GM10248 (cell line): ENCODE results near the gene PKDCC.

ENCODE experiments used
- CTCF ChIA-PET: fragments of 300-600 bp; sonication (Branson Sonifier 250); formaldehyde crosslinking; extraction: SDS; loops from one replicate; lab custom pipeline; 2021; ENCODE audit warnings: antibody characterized with exemption; lab: Yijun Ruan, JAX
- POLR2A ChIA-PET: fragments of 350-650 bp; sonication (Branson Sonifier 250); formaldehyde crosslinking; extraction: SDS; loops from one replicate; lab custom pipeline; 2020; ENCODE audit warnings: antibody characterized with exemption; lab: Yijun Ruan, JAX
- DNase-seq: peaks from one replicate; pipeline ENCODE4 v3.0.0; 2012; ENCODE audit errors: extremely low spot score
- CTCF ChIP-seq: IDR thresholded peaks from 2 replicates; pipeline ENCODE4 v1.5.1; 2012; ENCODE audit warnings: mild to moderate bottlenecking, low read depth; ENCODE audit errors: extremely low read depth, missing control alignments, control extremely low read depth

Gene PKDCC

DNA sequence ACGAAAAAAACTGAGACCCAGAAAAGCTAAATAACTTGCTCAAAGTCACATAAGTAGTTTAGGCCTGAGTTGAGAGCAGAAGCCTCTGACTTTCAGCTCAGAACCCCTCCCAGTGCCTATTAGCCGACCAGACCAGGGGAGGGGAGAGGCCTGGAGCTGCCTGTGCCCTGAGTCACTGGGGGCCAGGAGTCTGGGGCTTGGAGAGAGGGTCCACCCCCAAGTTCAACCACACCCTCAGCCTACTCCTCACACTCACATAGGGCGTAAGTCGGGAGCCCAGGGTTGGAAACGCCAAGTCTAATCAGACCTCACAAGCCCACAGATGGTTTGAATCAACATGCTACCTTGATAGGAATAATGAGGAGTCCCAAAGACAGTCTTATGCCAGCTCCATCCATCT lies 12.6 kb upstream of the PKDCC start:
- DNase-seq: no peak
- no peak for TF ChIP-seq CTCF
- ChIA-PET CTCF (interaction anchor here (1.3 to 1.6 kb wide), 2 partner anchors 8 to 13 kb away, joined by 3 to 4 read pairs; no protein-coding TSS in a partner anchor), POLR2A (no interaction called here)

GRCh38 chr2:42036413-42036812 lies 11.4 kb upstream of the PKDCC start:
- DNase-seq: no peak
- TF ChIP-seq CTCF: no peak
- ChIA-PET POLR2A (no interaction called here), CTCF (interaction anchor here (1.2 to 1.6 kb wide), 2 partner anchors 14 to 165 kb away, joined by 3 read pairs; no protein-coding TSS in a partner anchor)

- ChIA-PET POLR2A (no interaction called here), CTCF (interaction anchor here (1.2 kb wide), 1 partner anchor 165 kb away, joined by 3 read pairs; no protein-coding TSS in a partner anchor)
- DNase-seq: no peak
- no peak for TF ChIP-seq CTCF
These were observed 10.9 kb upstream of the PKDCC start for GRCh38 chr2:42036940-42037339.

DNA sequence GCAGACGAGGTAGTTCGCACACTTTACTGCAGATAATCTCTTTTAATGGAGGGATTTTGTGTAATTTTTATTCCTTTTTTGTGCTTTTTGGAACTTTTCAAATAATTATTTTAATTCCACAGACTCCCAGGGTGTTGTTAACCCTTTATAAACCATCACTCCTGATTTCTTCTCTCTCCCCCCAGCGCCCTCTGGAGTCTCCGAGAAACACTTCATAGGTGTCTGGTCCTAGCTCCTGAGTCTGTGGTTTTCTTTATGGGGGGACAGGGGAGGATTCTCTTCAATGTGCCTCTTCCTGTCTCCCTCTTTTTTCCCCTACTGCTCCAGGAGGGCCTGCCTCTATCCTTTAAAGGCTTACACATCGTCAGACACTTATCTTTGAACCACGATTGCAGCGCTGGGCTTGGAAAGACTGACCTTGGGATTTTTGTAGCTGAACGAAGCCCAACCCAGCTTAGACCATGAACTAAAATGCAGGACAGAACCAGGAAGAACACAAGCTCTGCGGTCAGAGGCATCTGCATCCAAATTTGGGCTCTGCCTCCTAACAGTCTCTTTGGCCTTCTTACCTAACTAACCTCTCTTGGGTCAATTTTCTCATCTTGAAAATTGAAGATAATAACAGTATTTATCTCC lies 7.1 kb upstream of the PKDCC start:
- ChIA-PET POLR2A (no interaction called here), CTCF (interaction anchor here (1.0 to 2.6 kb wide), 3 partner anchors 9 to 45 kb away, joined by 3 to 7 read pairs (median 3); no protein-coding TSS in a partner anchor)
- TF ChIP-seq CTCF: no peak

DNA sequence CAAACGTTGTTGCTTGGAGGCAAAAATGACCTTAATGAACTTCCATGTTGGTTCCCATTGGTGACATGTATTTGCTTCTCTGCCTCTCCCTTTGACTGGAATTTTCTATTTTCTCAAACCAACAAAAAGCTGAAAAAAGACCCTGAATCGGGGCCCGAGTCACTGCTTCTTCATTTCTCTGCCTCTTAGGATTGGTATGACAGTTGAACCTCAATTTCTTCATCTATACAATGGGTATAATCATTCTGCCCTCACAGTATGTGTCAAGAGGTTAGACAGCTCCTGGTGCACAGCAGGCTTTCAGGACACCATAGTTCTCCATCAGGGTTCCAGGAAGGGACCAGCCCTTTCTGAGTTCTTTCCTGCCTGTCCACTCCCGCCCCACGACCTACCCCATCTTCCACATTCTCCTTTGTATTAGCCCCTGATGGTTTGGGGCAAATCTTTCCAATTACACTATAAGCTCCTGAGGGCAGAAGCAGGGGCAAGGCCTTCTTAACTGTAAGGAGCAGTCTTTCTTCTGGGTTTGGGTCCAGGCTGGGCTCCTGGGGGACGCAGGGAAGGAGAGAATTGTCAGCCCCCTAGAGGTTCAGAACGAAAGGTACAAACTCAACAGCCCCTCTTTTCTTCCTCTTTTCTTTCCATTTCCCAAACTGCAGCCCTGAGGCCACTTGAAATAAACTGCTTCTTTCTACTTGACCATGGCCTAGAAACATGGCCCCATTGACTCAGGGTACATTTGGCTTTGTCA lies 6.3 kb upstream of the PKDCC start:
- DNase-seq: no peak

More for the DNA sequence above, 7.1 kb upstream of the PKDCC start:
- DNase-seq: no peak

More for the DNA sequence above, 6.3 kb upstream of the PKDCC start:
- POLR2A ChIA-PET: no interaction called here
- TF ChIP-seq CTCF: no peak
- CTCF ChIA-PET: interaction anchor here (1.0 to 2.6 kb wide), 2 partner anchors 10 to 45 kb away, joined by 3 to 7 read pairs; no protein-coding TSS in a partner anchor
